Upper lobe of left lung (tissue), 4 donors: Measurements from ENCODE around the gene CHRNB1.

Experiments
- CTCF ChIP-seq, 6 experiments: fragments of 450-650 bp in 4 of 6; fragments of 200-600 bp in 2 of 6; sonication (generic) in 2 of 6; IDR thresholded peaks; one replicate each; pipeline ENCODE4 v1.5.1; 2016 to 2019; ENCODE audit warnings: antibody characterized with exemption in 6 of 6
- EP300 ChIP-seq, 4 donors: sonication (generic); formaldehyde crosslinking; IDR thresholded peaks; one replicate each; pipeline ENCODE4 v1.5.1; 2017; ENCODE audit warnings: antibody characterized with exemption in 4 of 4, control low read depth in 2 of 4
- POLR2A ChIP-seq, 4 donors: fragments of 450-650 bp; IDR thresholded peaks; one replicate each; pipeline ENCODE4 v1.5.1; 2016 to 2017; ENCODE audit warnings: antibody characterized with exemption in 4 of 4, mild to moderate bottlenecking in 2 of 4
- POLR2AphosphoS5 ChIP-seq, 2 donors: sonication (generic); formaldehyde crosslinking; IDR thresholded peaks; one replicate each; pipeline ENCODE4 v1.5.1; 2017; ENCODE audit warnings: antibody characterized with exemption in 2 of 2

GRCh38 chr17:7408863-7409262, 36.0 kb upstream of the CHRNB1 start:
- TF ChIP-seq POLR2A (IDR thresholded peaks at IDR 0.05) (no peak), POLR2AphosphoS5 (IDR thresholded peaks at IDR 0.05) (no peak), CTCF (IDR thresholded peaks at IDR 0.05) (no peak), EP300 (IDR thresholded peaks at IDR 0.05) (no peak)
